HEK293 (cell line): Measurements from ENCODE around the gene TTLL9.
A peak's percentile ranks its signal among the peaks of the same experiment; 100 is the strongest.

Experiments used
- CTCF ChIA-PET: fragments of 350-600 bp; formaldehyde crosslinking; extraction: SDS; loops from one replicate; lab custom pipeline; 2021; ENCODE audit warnings: antibody characterized with exemption; lab: Yijun Ruan, JAX
- POLR2A ChIA-PET: fragments of 300-600 bp; formaldehyde crosslinking; extraction: SDS; loops from one replicate; lab custom pipeline; 2020; ENCODE audit warnings: antibody characterized with exemption, inconsistent platforms; lab: Yijun Ruan, JAX
- H3K27ac ChIP-seq: fragments of 200-500 bp; sonication (Bioruptor generic); 2 replicates; pipeline ENCODE4 v1.5.1; 2014; ENCODE audit warnings: low read depth, low read length, control low read depth, inconsistent platforms; ENCODE audit errors: extremely low read depth
- H3K36me3 ChIP-seq, 2 experiments: fragments of 200-500 bp in 1 of 2; sonication (Bioruptor generic) in 1 of 2; 1 replicate in 1 of 2; 2 replicates in 1 of 2; pipeline ENCODE4 v1.5.1; 2014 to 2017; ENCODE audit warnings: inconsistent platforms in 2 of 2, low read length in 2 of 2; ENCODE audit not compliant: control insufficient read depth in 2 of 2, insufficient read depth in 1 of 2
- H3K4me1 ChIP-seq: fragments of 200-500 bp; sonication (Bioruptor generic); 2 replicates; pipeline ENCODE4 v1.5.1; 2014; ENCODE audit warnings: mild to moderate bottlenecking, low read length, inconsistent platforms; ENCODE audit not compliant: control insufficient read depth, insufficient read depth
- H3K4me3 ChIP-seq: 2 replicates; pipeline ENCODE4 v1.5.1; 2011; ENCODE audit warnings: low read depth, mild to moderate bottlenecking, control low read depth, low read length, moderate library complexity
- H3K9me3 ChIP-seq: fragments of 200-500 bp; sonication (Bioruptor generic); 2 replicates; pipeline ENCODE4 v1.5.1; 2014; ENCODE audit warnings: low read depth, low read length, inconsistent platforms; ENCODE audit not compliant: control insufficient read depth, insufficient read depth
- ATF2 ChIP-seq: fragments of 450-650 bp; formaldehyde crosslinking; IDR thresholded peaks from 2 replicates; pipeline ENCODE4 v1.5.1; 2016; ENCODE audit warnings: missing biosample characterization, missing genetic modification characterization, low read depth
- HOXD13 ChIP-seq: sonication (generic); formaldehyde crosslinking; IDR thresholded peaks from 2 replicates; pipeline ENCODE4 v1.8.0; 2022; ENCODE audit warnings: missing genetic modification reagents, borderline replicate concordance
- IKZF3 ChIP-seq: fragments of 450-650 bp; IDR thresholded peaks from 2 replicates; pipeline ENCODE4 v1.5.0; 2018; ENCODE audit warnings: missing biosample characterization, mild to moderate bottlenecking, missing genetic modification characterization, moderate library complexity
- KLF8 ChIP-seq: fragments of 450-650 bp; formaldehyde crosslinking; IDR thresholded peaks from 2 replicates; pipeline ENCODE4 v1.5.1; 2016; ENCODE audit warnings: missing biosample characterization, missing genetic modification characterization
- OVOL3 ChIP-seq: fragments of 450-650 bp; formaldehyde crosslinking; IDR thresholded peaks from 2 replicates; pipeline ENCODE4 v1.5.1; 2016; ENCODE audit warnings: missing biosample characterization, missing genetic modification characterization
- ZEB2 ChIP-seq: fragments of 450-650 bp; formaldehyde crosslinking; IDR thresholded peaks from 2 replicates; pipeline ENCODE4 v1.5.1; 2016; ENCODE audit warnings: missing biosample characterization, missing genetic modification characterization
- ZNF155 ChIP-seq: fragments of 450-650 bp; formaldehyde crosslinking; IDR thresholded peaks from 2 replicates; pipeline ENCODE4 v1.5.1; 2016; ENCODE audit warnings: missing biosample characterization, missing genetic modification characterization
- ZNF302 ChIP-seq: fragments of 450-650 bp; formaldehyde crosslinking; IDR thresholded peaks from 2 replicates; pipeline ENCODE4 v1.5.1; 2016; ENCODE audit warnings: missing biosample characterization, missing genetic modification characterization, low read depth
- ZNF341 ChIP-seq: fragments of 450-650 bp; formaldehyde crosslinking; IDR thresholded peaks from 2 replicates; pipeline ENCODE4; 2016; ENCODE audit warnings: low read depth, missing biosample characterization, missing genetic modification characterization
- ZNF398 ChIP-seq: fragments of 450-650 bp; formaldehyde crosslinking; IDR thresholded peaks from 2 replicates; pipeline ENCODE4 v1.5.1; 2017; ENCODE audit warnings: missing biosample characterization, missing genetic modification characterization
- ZNF521 ChIP-seq: fragments of 450-650 bp; formaldehyde crosslinking; IDR thresholded peaks from 2 replicates; pipeline ENCODE4 v1.5.1; 2017; ENCODE audit warnings: missing biosample characterization, mild to moderate bottlenecking, missing genetic modification characterization
- ZNF571 ChIP-seq: fragments of 450-650 bp; formaldehyde crosslinking; IDR thresholded peaks from 2 replicates; pipeline ENCODE4 v1.5.0; 2017; ENCODE audit warnings: missing biosample characterization, missing genetic modification characterization
- ZNF629 ChIP-seq: fragments of 450-650 bp; formaldehyde crosslinking; IDR thresholded peaks from 2 replicates; pipeline ENCODE4 v1.5.1; 2017; ENCODE audit warnings: missing biosample characterization, missing genetic modification characterization
- ZSCAN16 ChIP-seq: fragments of 450-650 bp; formaldehyde crosslinking; IDR thresholded peaks from 2 replicates; pipeline ENCODE4 v1.5.1; 2016; ENCODE audit warnings: missing biosample characterization, missing genetic modification characterization
- ZSCAN4 ChIP-seq: fragments of 450-650 bp; formaldehyde crosslinking; IDR thresholded peaks from 2 replicates; pipeline ENCODE4 v1.5.1; 2017; ENCODE audit warnings: missing biosample characterization, missing genetic modification characterization

The TTLL9 gene

GRCh38 chr20:31862506-31862905, 7.9 kb upstream of the TTLL9 start (continued):
- no peak for TF ChIP-seq ZNF398 (tag by site-specific recombination)

GRCh38 chr20:31863296-31864085, 6.9 kb upstream of the TTLL9 start:
- 0 out of 2 replicates have a peak, but pooled peaks cover 2% of the 10 kb centered on the region for H3K4me1 ChIP-seq
- ChIA-PET CTCF (interaction anchor here (1.1 to 5.2 kb wide), 5 partner anchors 7 to 149 kb away, joined by 3 to 26 read pairs (median 4); partner anchors contain the start of gene PDRG1), POLR2A (interaction anchor here (0.5 to 0.6 kb wide), 2 partner anchors 28 to 595 kb away, joined by 3 to 4 read pairs; no protein-coding TSS in a partner anchor)
- no peaks in the 10 kb centered on the region for H3K9me3 ChIP-seq
- H3K27ac ChIP-seq: no peak overlapping the region
- H3K4me3 ChIP-seq: no peak overlapping the region
- no peaks in the 10 kb centered on the region for H3K36me3 ChIP-seq
- TF ChIP-seq KLF8 (tag by site-specific recombination) (no peak), ZNF398 (tag by site-specific recombination) (peak; percentile 67), ZNF521 (tag by site-specific recombination) (no peak), ZNF155 (tag by site-specific recombination) (no peak), ZNF571 (no peak), OVOL3 (tag by site-specific recombination) (no peak), ZNF341 (tag by site-specific recombination) (peak; percentile 73), HOXD13 (CRISPR knock-in tag) (no peak), ZSCAN16 (no peak)

- ChIA-PET POLR2A (no interaction called here), CTCF (interaction anchor here (1.2 to 5.2 kb wide), 2 partner anchors 9 to 11 kb away, joined by 3 to 26 read pairs; no protein-coding TSS in a partner anchor)
- TF ChIP-seq ZNF155 (tag by site-specific recombination) (no peak), ZSCAN4 (no peak), ZNF302 (no peak), ZNF629 (tag by site-specific recombination) (0 out of 2 replicates have a peak, but pooled peaks have one; percentile 13), IKZF3 (tag by site-specific recombination) (no peak), ZEB2 (tag by site-specific recombination) (no peak), ATF2 (tag by site-specific recombination) (peak; percentile 41; the same call in 1 of the 2 replicates)
- Histone ChIP-seq H3K27ac (no peak overlapping the region), H3K4me3 (no peak overlapping the region), H3K36me3 (no peaks in the 10 kb centered on the region), H3K4me1 (0 out of 2 replicates have a peak, but pooled peaks cover 2% of the 10 kb centered on the region), H3K9me3 (no peaks in the 10 kb centered on the region)
Observed at GRCh38 chr20:31864521-31865400, 5.7 kb upstream of the TTLL9 start.
